ENCODE results near the gene ZNF436.

DNA sequence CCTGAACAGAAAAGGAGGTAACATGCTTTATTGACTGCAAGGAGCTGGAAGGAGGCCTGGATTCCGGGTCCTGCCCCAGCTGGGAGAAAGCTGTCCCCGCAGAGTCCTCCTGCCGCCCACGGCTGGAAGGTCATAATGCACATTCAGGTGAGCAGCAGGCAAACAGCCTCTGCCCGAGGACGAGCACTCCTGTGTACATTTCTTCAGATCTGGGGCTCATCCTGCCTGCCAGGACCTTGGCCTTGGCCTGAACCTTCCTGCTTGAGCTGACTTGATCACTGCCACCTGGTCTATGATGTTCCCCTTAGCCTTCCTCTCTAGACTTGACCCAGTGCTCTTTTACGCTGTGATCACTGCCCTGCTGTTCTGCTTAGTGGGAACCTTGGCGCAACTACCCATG is 17.9 kb upstream of the ZNF436 start:
- no peak for TF ChIP-seq POLR2A (IDR thresholded peaks at IDR 0.05)
- TF ChIP-seq, protein P1, sequence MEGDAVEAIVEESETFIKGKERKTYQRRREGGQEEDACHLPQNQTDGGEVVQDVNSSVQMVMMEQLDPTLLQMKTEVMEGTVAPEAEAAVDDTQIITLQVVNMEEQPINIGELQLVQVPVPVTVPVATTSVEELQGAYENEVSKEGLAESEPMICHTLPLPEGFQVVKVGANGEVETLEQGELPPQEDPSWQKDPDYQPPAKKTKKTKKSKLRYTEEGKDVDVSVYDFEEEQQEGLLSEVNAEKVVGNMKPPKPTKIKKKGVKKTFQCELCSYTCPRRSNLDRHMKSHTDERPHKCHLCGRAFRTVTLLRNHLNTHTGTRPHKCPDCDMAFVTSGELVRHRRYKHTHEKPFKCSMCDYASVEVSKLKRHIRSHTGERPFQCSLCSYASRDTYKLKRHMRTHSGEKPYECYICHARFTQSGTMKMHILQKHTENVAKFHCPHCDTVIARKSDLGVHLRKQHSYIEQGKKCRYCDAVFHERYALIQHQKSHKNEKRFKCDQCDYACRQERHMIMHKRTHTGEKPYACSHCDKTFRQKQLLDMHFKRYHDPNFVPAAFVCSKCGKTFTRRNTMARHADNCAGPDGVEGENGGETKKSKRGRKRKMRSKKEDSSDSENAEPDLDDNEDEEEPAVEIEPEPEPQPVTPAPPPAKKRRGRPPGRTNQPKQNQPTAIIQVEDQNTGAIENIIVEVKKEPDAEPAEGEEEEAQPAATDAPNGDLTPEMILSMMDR (IDR thresholded peaks at IDR 0.05): no peak
